HG03342 (cell line): ENCODE results near the gene IL33.
"Not testable (repeated sequence)": the region's sequence is repeated elsewhere in the genome, so short reads cannot be mapped to it uniquely, and the experiment has no call there.

Experiments
- ATAC-seq: cut with Tn5 transposase; IDR thresholded peaks from one replicate; pipeline ENCODE4 v1.9.1; 2021; ENCODE audit warnings: mild to moderate bottlenecking, moderate library complexity; ENCODE audit not compliant: unreplicated experiment

The IL33 gene

GRCh38 chr9:6215562-6215961, at the start of gene IL33:
Gene IL33, plus strand, starts transcription at chr9:6215807. Its CDS starts 25,888 bp downstream, at chr9:6241695.
- ATAC-seq, result no peak

- no peak for ATAC-seq
Observed at GRCh38 chr9:6171667-6172066, 43.9 kb upstream of the IL33 start.

- ATAC-seq, result no peak
Observed at GRCh38 chr9:6173914-6174313, 41.7 kb upstream of the IL33 start.

- ATAC-seq, result not testable (repeated sequence)
Observed at GRCh38 chr9:6182549-6183226, 32.9 kb upstream of the IL33 start.

- no peak for ATAC-seq
Observed at GRCh38 chr9:6183227-6183551, 32.4 kb upstream of the IL33 start.

- no peak for ATAC-seq
Observed at GRCh38 chr9:6183627-6184026, 32.0 kb upstream of the IL33 start.

- peak; percentile 96 for ATAC-seq
Observed at GRCh38 chr9:6184749-6185645, 30.6 kb upstream of the IL33 start.

- no peak for ATAC-seq
Observed at GRCh38 chr9:6186691-6187090, 28.9 kb upstream of the IL33 start.

- no peak for ATAC-seq
Observed at GRCh38 chr9:6187272-6187671, 28.3 kb upstream of the IL33 start.

- ATAC-seq, result no peak
Observed at GRCh38 chr9:6188466-6188865, 27.1 kb upstream of the IL33 start.

GRCh38 chr9:6188906-6189305, 26.7 kb upstream of the IL33 start:
- no peak for ATAC-seq

GRCh38 chr9:6194934-6195333, 20.7 kb upstream of the IL33 start:
- ATAC-seq, result no peak

- ATAC-seq, result no peak
Observed at GRCh38 chr9:6195714-6196360, 19.8 kb upstream of the IL33 start.

GRCh38 chr9:6197330-6197729, 18.3 kb upstream of the IL33 start:
- no peak for ATAC-seq

GRCh38 chr9:6198251-6198650, 17.4 kb upstream of the IL33 start:
- no peak for ATAC-seq

GRCh38 chr9:6199596-6199995, 16.0 kb upstream of the IL33 start:
- ATAC-seq, result no peak

GRCh38 chr9:6200761-6201160, 14.8 kb upstream of the IL33 start:
- ATAC-seq, result no peak

- ATAC-seq, result no peak
Observed at GRCh38 chr9:6209966-6210365, 5.6 kb upstream of the IL33 start.

GRCh38 chr9:6212722-6213375, 2.8 kb upstream of the IL33 start:
- no peak for ATAC-seq

GRCh38 chr9:6214434-6214833, 1.2 kb upstream of the IL33 start:
- no peak for ATAC-seq

- no peak for ATAC-seq
Observed at GRCh38 chr9:6214903-6215302, 704 bp upstream of the IL33 start.
